ENCODE data around the gene NEXMIF.
"Not testable (repeated sequence)": the region's sequence is repeated elsewhere in the genome, so short reads cannot be mapped to it uniquely, and the experiment has no call there.

Gene NEXMIF

GRCh38 chrX:74925225-74926088 is at the start of gene NEXMIF:
Gene NEXMIF, minus strand, starts transcription at chrX:74925452.
- DNase-seq: peak; percentile 19

- DNase-seq: not testable (repeated sequence)
Measured at GRCh38 chrX:74961962-74962361, 36.7 kb upstream of the NEXMIF start.

GRCh38 chrX:74949717-74950116 is 24.5 kb upstream of the NEXMIF start:
- no peak for DNase-seq

DNA sequence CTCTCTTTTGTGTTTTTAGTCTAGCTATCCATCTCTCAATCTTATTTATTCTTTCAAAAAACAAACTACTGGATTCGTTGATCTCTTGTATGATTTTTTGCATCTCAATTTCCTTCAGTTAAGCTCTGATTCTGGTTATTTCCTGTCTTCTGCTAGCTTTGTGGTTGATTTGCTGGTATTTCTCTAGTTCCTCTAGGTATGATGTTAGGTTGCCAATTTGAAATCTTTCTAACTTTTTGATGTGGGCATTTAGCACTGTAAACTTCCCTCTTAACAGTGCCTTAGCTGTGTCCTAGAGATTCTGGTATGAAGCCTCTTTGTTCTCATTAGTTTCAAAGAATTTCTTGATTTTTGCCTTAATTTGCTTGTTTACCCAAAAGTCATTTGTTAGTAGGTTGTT is 15.2 kb upstream of the NEXMIF start:
- DNase-seq: no peak

- no peak for DNase-seq
Measured at GRCh38 chrX:74931214-74931613, 6.0 kb upstream of the NEXMIF start.

DNA sequence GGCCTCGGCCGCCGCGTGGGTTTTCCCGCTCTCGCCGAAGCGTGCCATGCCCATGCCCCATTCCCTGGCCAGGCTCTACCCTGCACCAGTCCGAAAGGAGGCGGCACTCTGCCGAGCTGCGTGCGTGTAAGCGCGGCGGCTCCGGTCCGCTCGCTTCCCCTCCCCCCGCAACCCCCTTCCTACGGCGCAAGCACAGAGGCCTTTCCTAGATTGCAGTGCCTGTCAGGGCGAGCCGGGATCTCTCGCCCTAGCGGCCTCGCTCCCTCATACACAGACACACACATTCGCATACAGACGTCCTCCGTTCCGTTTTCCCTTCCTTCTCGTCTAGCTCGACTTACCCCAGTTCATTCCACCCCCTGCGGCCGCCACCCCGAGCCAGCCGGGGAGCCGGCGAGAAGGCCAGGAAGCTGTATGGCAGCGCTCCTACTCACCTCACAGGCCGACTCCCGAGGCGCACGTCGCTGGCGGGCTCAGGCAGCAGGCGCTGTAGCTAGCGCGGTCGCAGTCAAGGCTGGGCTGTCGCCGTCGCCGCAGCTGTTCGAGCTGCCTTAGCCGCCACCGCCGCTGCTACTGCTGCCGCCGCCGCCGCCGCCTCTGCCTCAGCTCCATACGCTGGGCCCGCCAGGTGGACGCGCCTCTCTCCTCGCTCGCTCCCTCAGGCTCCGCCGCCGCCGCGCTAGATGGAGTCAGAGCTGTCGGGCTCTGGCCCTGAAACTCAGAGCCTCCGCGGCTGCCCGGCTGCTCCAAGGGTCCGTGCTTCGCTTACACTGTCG is 615 bp downstream of the NEXMIF start:
- peak; percentile 12 for DNase-seq

DNA sequence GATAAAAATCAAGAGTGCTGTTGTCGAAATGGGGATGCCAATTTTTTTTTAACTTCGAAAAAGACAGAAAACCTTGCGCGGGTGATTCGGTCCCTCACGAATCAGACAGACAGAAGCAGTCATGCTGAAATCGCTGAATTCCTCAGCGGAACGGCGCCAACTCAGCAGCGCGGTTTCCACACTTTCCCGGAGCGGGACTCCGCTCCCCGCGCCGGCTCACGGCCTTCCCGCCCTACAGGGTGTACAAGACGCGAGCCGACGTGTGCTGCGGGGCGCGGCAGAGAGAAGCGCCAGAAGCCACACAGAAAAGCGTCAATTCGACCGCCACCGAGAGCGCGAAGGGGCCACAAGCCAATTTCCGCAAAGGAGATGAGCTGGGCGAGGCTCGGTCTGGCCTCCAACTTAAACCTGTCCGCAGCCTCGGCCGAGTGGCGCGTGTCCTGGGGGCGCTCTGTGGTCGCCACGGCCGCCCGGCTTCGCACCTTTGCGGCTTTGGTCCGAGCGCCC is 1.3 kb downstream of the NEXMIF start:
- peak; percentile 5 for DNase-seq

DNA sequence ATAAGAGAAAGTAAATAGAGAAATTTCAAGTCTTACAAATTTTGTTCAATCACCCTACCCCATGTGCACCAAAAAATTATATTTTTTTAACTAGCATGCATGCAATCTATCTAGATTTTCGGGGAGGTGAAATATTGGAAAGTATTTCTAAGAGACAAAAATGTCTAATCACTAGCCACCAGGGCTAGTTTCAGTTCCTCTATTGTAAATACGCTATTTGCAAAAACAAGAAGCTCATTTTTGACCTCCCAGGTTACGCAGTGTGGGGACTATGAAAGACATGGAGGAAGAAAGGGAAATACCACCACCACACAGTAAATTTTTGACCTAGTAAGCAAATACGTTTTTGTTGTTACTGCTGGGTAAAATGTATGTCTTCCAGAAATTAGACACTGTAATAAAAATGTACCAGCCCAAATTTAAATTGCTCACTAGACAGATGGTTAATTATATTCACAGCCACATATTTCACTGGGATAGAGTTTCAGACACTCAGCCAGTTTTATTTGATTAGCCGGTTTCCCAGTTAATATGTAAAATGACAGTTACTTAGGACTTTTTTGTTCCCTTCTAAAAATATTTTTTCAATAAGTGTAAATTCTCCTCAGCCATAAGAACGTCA is 2.2 kb downstream of the NEXMIF start:
- DNase-seq: no peak

DNA sequence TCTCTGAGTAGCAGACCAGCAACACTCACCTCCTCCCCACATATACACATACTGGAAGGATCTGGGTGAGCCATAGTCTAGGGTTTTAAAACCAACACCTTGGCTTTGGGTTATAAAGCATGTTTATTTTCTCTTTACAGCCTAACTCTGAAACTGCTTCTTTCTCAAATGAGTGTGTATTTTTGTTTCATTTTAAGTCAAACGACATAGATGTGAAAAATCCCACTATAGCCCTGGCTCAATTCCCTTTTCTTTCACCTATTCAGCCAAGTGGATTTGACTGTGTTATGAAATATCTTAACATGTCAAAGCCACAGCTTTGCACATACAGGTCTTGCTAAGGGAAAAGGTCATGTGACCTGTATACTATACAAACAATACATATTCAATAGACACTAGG is 13.8 kb downstream of the NEXMIF start:
- DNase-seq: no peak

DNA sequence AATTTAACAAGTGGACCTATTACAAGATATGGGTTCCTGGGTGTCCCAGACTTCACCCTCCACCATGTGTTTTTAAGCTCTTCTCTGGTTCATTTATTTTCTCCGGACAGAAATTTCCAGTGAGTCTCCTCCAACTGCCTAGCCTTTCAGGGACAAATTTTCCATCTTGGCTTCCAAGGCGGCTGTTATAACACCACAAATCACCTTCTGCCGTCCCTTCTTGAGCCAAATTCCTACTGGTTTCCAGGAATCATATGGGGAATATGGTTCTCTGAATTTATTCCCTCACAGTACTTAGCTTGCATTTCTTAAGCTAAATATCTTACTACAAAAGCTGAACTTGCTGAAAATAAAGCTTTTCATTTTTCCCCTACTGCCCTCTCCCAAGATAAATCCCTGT is 18.8 kb downstream of the NEXMIF start:
- DNase-seq: no peak

DNA sequence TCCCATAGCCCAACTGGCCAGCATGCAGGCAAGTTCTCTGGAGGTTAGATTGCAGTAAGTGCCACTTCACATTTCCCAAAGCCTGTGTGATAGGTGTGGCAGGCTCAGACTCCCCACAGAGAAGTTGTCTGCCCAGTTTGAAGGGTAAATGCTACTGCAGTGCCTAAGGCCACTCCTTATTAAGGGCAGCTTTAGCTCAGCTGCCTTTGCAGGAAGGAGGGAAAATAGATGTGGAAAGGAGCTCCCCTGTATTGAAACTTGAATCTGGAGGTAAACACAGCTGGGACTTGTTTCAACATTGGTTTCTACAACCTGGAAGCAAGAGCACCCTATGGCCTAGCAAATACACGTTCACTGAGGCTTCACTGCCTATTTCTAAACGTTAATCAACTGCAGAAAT is 22.4 kb downstream of the NEXMIF start:
- DNase-seq: no peak

DNA sequence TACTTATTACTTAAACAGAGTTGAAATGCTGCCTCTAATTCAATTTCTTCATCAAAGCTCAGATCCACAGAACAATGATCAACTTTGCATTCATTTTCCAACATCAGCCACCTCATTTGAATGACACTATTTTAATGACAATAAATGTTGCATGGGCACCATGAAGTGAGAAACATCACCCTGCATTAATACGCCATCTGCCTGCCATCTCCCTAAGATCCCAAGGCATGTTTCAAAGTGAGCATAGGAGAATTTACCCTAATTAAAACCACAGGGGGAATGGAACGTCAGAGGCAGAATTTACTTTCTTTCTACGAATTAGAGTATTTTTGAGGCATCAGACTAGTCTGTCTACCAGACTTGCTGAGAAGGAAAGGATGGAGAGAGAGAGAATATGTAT is 32.7 kb downstream of the NEXMIF start:
- no peak for DNase-seq

DNA sequence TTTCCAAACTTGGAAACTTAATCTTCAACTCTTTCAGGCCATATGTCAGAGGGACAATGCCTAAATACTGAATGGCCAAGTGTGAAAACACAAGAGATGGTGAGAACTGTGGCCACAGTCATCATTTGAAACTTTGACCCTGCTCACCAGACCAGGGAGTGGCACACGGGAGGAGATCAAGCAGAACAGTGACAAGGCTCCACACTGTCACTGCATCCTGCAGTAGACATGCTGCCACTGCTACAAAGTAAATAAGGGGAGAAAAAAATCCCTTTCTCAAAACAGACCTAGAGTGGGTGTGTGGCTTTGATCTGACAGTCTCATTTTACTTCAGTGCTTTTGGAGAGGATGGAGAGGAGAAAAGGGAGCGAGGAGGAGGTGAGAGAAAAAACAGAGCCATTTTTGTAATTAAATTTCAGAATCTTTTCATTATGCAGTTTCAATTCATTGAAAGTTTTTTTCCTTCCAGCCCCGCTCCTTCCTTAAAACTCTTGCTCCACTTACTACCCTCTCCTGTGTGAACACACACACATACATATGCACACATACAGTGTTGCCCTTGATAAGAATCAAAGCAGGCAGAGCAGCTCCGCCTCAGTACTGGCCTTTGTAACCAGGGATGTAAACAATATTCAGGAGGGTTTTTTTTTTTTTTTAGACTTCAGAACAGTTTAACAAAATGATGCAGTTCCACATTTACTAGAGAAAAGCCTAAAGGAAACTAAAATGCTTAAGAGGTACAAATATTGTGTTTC is 34.4 kb downstream of the NEXMIF start:
- no peak for DNase-seq

- DNase-seq: not testable (repeated sequence)
Measured at GRCh38 chrX:74882383-74882782, 42.9 kb downstream of the NEXMIF start.

DNA sequence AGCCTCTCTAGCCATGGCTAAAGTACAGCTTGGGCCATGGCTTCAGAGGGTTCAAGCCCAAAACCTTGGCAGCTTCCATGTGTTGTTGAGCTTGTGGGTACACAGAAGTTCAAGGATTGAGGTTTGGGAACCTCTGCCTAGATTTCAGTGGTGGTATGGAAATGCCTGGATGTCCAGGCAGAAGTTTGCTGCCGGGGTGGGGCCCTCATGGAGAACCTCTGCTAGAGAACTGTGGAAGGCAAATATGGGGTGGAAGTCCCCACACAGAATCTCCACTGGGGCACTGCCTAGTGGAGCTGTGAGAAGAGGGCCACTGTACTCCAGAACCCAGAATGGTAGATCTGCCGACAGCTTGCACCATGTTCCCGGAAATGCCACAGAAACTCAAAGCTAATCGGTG is 59.5 kb downstream of the NEXMIF start:
- DNase-seq: no peak

GRCh38 chrX:74853255-74853654 is 72.0 kb downstream of the NEXMIF start:
- DNase-seq: no peak

- no peak for DNase-seq
Measured at GRCh38 chrX:74835566-74835965, 89.7 kb downstream of the NEXMIF start.

DNA sequence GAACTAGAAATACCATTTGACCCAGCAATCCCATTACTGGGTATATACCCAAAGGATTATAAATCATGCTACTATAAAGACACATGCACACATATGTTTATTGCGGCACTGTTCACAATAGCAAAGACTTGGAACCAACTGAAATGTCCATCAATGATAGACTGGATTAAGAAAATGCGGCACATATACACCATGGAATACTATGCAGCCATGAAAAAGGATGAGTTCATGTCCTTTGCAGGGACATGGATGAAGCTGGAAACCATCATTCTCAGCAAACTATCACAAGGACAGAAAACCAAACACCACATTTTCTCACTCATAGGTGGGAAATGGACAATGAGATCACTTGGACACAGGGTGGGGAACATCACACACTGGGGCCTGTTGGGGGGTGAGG is 105.5 kb downstream of the NEXMIF start:
- not testable (repeated sequence) for DNase-seq

- no peak for DNase-seq
Measured at GRCh38 chrX:74814681-74815080, 110.6 kb downstream of the NEXMIF start.

DNA sequence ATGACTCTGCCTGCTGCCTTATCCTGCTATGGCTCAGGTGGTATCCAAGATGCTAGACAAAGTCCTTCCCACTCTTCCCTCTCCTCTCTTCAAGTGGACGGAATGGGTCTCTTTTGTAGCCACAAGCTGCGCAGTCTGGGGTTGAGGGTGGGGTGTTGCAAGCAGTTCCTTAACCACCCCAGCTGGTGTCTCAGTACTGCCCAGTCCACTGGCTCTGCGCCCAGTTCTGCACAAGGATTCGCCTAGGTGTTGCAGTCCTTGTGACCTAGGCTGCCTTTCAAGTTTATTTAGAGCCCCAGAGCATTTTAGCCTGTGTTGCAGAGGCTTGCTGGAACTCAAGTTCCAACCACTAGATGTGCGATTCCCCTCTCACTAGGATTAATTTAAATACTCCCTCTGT is 120.7 kb downstream of the NEXMIF start:
- DNase-seq: no peak

DNA sequence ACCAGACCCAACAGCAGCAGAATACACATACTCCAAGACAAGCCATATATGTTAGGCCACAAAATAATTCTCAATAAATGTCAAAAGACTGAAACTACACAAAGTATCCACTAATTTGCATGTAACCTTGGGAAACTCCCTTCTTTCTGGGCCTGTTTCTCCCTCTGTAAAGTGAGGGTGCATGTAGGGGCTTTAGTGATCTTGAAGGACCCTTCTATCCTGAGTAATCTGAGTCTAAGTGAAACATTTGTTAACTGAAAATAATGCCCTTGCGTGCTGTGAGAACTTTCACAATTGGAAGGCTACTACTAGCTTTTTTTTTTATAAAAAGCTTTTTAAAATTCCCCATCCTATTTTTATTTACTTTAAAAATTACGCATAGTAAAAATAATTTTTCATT is 125.2 kb downstream of the NEXMIF start:
- no peak for DNase-seq

DNA sequence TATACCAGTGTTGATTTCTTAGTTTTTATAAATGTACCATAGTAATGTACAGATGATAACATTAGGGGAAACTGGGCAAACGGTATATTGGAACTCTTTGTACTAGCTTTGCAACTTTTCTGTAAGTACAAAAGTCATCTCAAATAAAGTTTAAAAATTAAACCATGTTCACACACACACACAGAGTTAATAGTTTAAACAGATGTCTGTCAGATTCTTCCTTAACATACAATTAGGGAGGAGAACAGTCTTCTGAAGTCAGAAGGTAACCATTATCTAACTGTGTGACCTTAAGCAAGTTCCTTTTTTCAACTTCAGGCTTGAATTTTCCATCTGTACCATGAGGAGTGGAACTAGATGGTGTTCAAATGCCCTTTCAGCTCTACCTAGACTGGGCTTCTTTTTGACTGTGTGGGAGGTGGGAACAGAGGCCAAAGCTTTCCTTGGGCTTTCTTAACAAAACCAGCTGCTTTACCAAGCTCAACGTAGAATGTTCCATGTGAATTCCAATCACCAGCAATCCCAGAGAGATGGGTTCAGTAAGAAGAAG is 127.8 kb downstream of the NEXMIF start:
- no peak for DNase-seq
